ENCODE data around the gene DOK7.
A peak's percentile ranks its signal among the peaks of the same experiment; 100 is the strongest.

DOK7 gene

GRCh38 chr4:3447431-3448395 lies 15.4 kb upstream of the DOK7 start:
- Histone ChIP-seq H3K27ac (ENCODE audit: low read depth, low read length) (no peak overlapping the region), H3K27me3 (ENCODE audit: insufficient read depth, low read length) (no peaks in the 10 kb centered on the region), H2BK12ac (ENCODE audit: low read length) (no peak overlapping the region), H2BK5ac (ENCODE audit: low read depth, low read length, poor library complexity) (no peak overlapping the region), H4K8ac (ENCODE audit: low read depth, low read length) (no peak overlapping the region), H3K4me1 (ENCODE audit: control insufficient read depth in 1 of 2, insufficient read depth in 2 of 2, low read length in 2 of 2) (no peaks in the 10 kb centered on the region), H4K12ac (ENCODE audit: low read depth, low read length) (no peak overlapping the region), H3K4ac (ENCODE audit: low read depth, low read length) (no peak overlapping the region), H3K79me1 (ENCODE audit: low read length) (no peaks in the 10 kb centered on the region), H3K18ac (ENCODE audit: low read length) (no peak overlapping the region), H2AFZ (ENCODE audit: insufficient read depth, low read length, poor library complexity) (no peak overlapping the region), H3K4me2 (ENCODE audit: low read length) (no peak overlapping the region), H3K36me3 (ENCODE audit: control insufficient read depth in 1 of 2, insufficient read depth in 2 of 2, low read length in 2 of 2) (no peaks in the 10 kb centered on the region), H3K9me3 (ENCODE audit: insufficient read depth, low read depth, low read length) (peaks cover 4% of the 10 kb centered on the region), H3K79me2 (ENCODE audit: control insufficient read depth, insufficient read depth, low read length, poor library complexity) (no peaks in the 10 kb centered on the region), H3K9ac (ENCODE audit: low read length) (no peak overlapping the region), H3K23ac (ENCODE audit: low read length) (no peak overlapping the region), H2AK5ac (ENCODE audit: low read length) (no peak overlapping the region), H3K4me3 (ENCODE audit: low read depth, low read length) (peak overlapping the region; percentile 34), H3K14ac (ENCODE audit: low read length) (no peak overlapping the region), H4K91ac (ENCODE audit: low read depth, low read length) (no peak overlapping the region), H2BK120ac (ENCODE audit: insufficient read depth, low read length, poor library complexity) (no peak overlapping the region)
- no peak for DNase-seq
- no CpG with 5 or more reads among the region's 53 CpGs for WGBS (ENCODE audit: extremely low coverage, insufficient coverage, insufficient read length)

- Histone ChIP-seq H3K9ac (ENCODE audit: low read length) (no peak overlapping the region), H3K14ac (ENCODE audit: low read length) (no peak overlapping the region), H4K8ac (ENCODE audit: low read depth, low read length) (no peak overlapping the region), H3K79me1 (ENCODE audit: low read length) (no peaks in the 10 kb centered on the region), H3K9me3 (ENCODE audit: insufficient read depth, low read depth, low read length) (peaks cover 4% of the 10 kb centered on the region), H3K4me1 (ENCODE audit: control insufficient read depth in 1 of 2, insufficient read depth in 2 of 2, low read length in 2 of 2) (no peaks in the 10 kb centered on the region), H2AK5ac (ENCODE audit: low read length) (no peak overlapping the region), H4K91ac (ENCODE audit: low read depth, low read length) (no peak overlapping the region), H3K18ac (ENCODE audit: low read length) (no peak overlapping the region), H2AFZ (ENCODE audit: insufficient read depth, low read length, poor library complexity) (no peak overlapping the region), H2BK120ac (ENCODE audit: insufficient read depth, low read length, poor library complexity) (no peak overlapping the region), H2BK5ac (ENCODE audit: low read depth, low read length, poor library complexity) (no peak overlapping the region), H3K36me3 (ENCODE audit: control insufficient read depth in 1 of 2, insufficient read depth in 2 of 2, low read length in 2 of 2) (no peaks in the 10 kb centered on the region), H3K4me3 (ENCODE audit: low read depth, low read length) (no peak overlapping the region), H3K79me2 (ENCODE audit: control insufficient read depth, insufficient read depth, low read length, poor library complexity) (no peaks in the 10 kb centered on the region), H3K4ac (ENCODE audit: low read depth, low read length) (no peak overlapping the region), H3K27ac (ENCODE audit: low read depth, low read length) (no peak overlapping the region), H3K4me2 (ENCODE audit: low read length) (no peak overlapping the region), H2BK12ac (ENCODE audit: low read length) (no peak overlapping the region), H3K27me3 (ENCODE audit: insufficient read depth, low read length) (no peaks in the 10 kb centered on the region), H4K12ac (ENCODE audit: low read depth, low read length) (no peak overlapping the region), H3K23ac (ENCODE audit: low read length) (no peak overlapping the region)
- no CpG with 5 or more reads among the region's 21 CpGs for WGBS (ENCODE audit: extremely low coverage, insufficient coverage, insufficient read length)
- DNase-seq, result no peak
Observed at GRCh38 chr4:3449047-3449573, 14.0 kb upstream of the DOK7 start.

GRCh38 chr4:3449574-3450534 lies 13.3 kb upstream of the DOK7 start:
- Histone ChIP-seq H3K79me1 (ENCODE audit: low read length) (no peaks in the 10 kb centered on the region), H3K79me2 (ENCODE audit: control insufficient read depth, insufficient read depth, low read length, poor library complexity) (no peaks in the 10 kb centered on the region), H3K14ac (ENCODE audit: low read length) (no peak overlapping the region), H4K91ac (ENCODE audit: low read depth, low read length) (no peak overlapping the region), H3K4ac (ENCODE audit: low read depth, low read length) (no peak overlapping the region), H3K27me3 (ENCODE audit: insufficient read depth, low read length) (no peaks in the 10 kb centered on the region), H4K12ac (ENCODE audit: low read depth, low read length) (no peak overlapping the region), H3K4me3 (ENCODE audit: low read depth, low read length) (no peak overlapping the region), H3K23ac (ENCODE audit: low read length) (no peak overlapping the region), H2BK120ac (ENCODE audit: insufficient read depth, low read length, poor library complexity) (no peak overlapping the region), H3K4me1 (ENCODE audit: control insufficient read depth in 1 of 2, insufficient read depth in 2 of 2, low read length in 2 of 2) (no peaks in the 10 kb centered on the region), H3K4me2 (ENCODE audit: low read length) (no peak overlapping the region), H2AK5ac (ENCODE audit: low read length) (no peak overlapping the region), H3K18ac (ENCODE audit: low read length) (no peak overlapping the region), H4K8ac (ENCODE audit: low read depth, low read length) (no peak overlapping the region), H3K36me3 (ENCODE audit: control insufficient read depth in 1 of 2, insufficient read depth in 2 of 2, low read length in 2 of 2) (no peaks in the 10 kb centered on the region), H3K9ac (ENCODE audit: low read length) (no peak overlapping the region), H3K27ac (ENCODE audit: low read depth, low read length) (no peak overlapping the region), H2BK5ac (ENCODE audit: low read depth, low read length, poor library complexity) (no peak overlapping the region), H2AFZ (ENCODE audit: insufficient read depth, low read length, poor library complexity) (no peak overlapping the region), H3K9me3 (ENCODE audit: insufficient read depth, low read depth, low read length) (peaks cover 6% of the 10 kb centered on the region), H2BK12ac (ENCODE audit: low read length) (no peak overlapping the region)
- no CpG with 5 or more reads among the region's 35 CpGs for WGBS (ENCODE audit: extremely low coverage, insufficient coverage, insufficient read length)
- DNase-seq, result no peak

- Histone ChIP-seq H4K91ac (ENCODE audit: low read depth, low read length) (no peak overlapping the region), H3K27me3 (ENCODE audit: insufficient read depth, low read length) (no peaks in the 10 kb centered on the region), H3K79me1 (ENCODE audit: low read length) (no peaks in the 10 kb centered on the region), H3K23ac (ENCODE audit: low read length) (no peak overlapping the region), H3K79me2 (ENCODE audit: control insufficient read depth, insufficient read depth, low read length, poor library complexity) (no peaks in the 10 kb centered on the region), H3K27ac (ENCODE audit: low read depth, low read length) (no peak overlapping the region), H2BK12ac (ENCODE audit: low read length) (no peak overlapping the region), H2BK5ac (ENCODE audit: low read depth, low read length, poor library complexity) (no peak overlapping the region), H3K36me3 (ENCODE audit: control insufficient read depth in 1 of 2, insufficient read depth in 2 of 2, low read length in 2 of 2) (no peaks in the 10 kb centered on the region), H2BK120ac (ENCODE audit: insufficient read depth, low read length, poor library complexity) (no peak overlapping the region), H2AFZ (ENCODE audit: insufficient read depth, low read length, poor library complexity) (no peak overlapping the region), H3K9me3 (ENCODE audit: insufficient read depth, low read depth, low read length) (peaks cover 6% of the 10 kb centered on the region), H3K14ac (ENCODE audit: low read length) (no peak overlapping the region), H3K4me1 (ENCODE audit: control insufficient read depth in 1 of 2, insufficient read depth in 2 of 2, low read length in 2 of 2) (no peaks in the 10 kb centered on the region), H2AK5ac (ENCODE audit: low read length) (no peak overlapping the region), H4K8ac (ENCODE audit: low read depth, low read length) (no peak overlapping the region), H3K18ac (ENCODE audit: low read length) (no peak overlapping the region), H3K4me2 (ENCODE audit: low read length) (no peak overlapping the region), H4K12ac (ENCODE audit: low read depth, low read length) (no peak overlapping the region), H3K9ac (ENCODE audit: low read length) (no peak overlapping the region), H3K4ac (ENCODE audit: low read depth, low read length) (no peak overlapping the region), H3K4me3 (ENCODE audit: low read depth, low read length) (no peak overlapping the region)
- WGBS (ENCODE audit: extremely low coverage, insufficient coverage, insufficient read length), result no CpG with 5 or more reads among the region's 4 CpGs
- no peak for DNase-seq
Observed at GRCh38 chr4:3450643-3451042, 12.5 kb upstream of the DOK7 start.
